B cell (primary cell): Measurements from ENCODE around the gene GSC2.

Experiments
- EZH2 ChIP-seq: IDR thresholded peaks from 2 replicates; pipeline ENCODE4 v1.6.1; 2012; ENCODE audit warnings: borderline replicate concordance, low read depth, mild to moderate bottlenecking, moderate library complexity, low read length; ENCODE audit not compliant: insufficient read depth, poor library complexity, severe bottlenecking
- TF ChIP-seq, protein P1 (sequence below): fragments of 200-600 bp; IDR thresholded peaks from one replicate; pipeline ENCODE4 v1.8.0; 2022; ENCODE audit warnings: antibody characterized with exemption, mild to moderate bottlenecking

DNA sequence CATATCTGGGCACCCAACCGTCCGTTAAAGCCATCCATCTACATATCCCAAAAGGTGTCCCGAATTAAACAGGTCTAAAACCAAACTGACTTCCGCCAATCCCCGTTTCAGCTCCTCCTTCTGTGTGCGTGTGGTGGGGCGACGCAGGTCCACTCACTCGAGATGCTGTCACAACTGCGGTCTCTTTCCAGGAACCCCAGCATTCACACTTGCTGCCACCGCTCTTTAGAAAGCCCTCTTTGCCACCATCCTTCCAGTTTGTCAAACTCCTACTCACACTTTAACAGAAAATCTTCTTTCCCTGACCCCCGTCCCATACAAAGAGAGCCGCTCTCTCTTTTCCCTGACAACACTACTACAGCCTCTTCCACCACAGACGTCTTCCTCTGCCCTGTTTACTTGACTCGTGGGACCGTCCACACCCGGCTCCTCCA lies 6.1 kb downstream of the GSC2 start:
- TF ChIP-seq, protein P1, sequence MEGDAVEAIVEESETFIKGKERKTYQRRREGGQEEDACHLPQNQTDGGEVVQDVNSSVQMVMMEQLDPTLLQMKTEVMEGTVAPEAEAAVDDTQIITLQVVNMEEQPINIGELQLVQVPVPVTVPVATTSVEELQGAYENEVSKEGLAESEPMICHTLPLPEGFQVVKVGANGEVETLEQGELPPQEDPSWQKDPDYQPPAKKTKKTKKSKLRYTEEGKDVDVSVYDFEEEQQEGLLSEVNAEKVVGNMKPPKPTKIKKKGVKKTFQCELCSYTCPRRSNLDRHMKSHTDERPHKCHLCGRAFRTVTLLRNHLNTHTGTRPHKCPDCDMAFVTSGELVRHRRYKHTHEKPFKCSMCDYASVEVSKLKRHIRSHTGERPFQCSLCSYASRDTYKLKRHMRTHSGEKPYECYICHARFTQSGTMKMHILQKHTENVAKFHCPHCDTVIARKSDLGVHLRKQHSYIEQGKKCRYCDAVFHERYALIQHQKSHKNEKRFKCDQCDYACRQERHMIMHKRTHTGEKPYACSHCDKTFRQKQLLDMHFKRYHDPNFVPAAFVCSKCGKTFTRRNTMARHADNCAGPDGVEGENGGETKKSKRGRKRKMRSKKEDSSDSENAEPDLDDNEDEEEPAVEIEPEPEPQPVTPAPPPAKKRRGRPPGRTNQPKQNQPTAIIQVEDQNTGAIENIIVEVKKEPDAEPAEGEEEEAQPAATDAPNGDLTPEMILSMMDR, result no peak
- no peak for TF ChIP-seq EZH2
